ENCODE measurements around the gene MTHFSD. TPM values are rescaled to one million over a fixed set of nuclear protein-coding genes. Genes with fewer than 3 reads are reported as not detected.
"Not testable (repeated sequence)": the region's sequence is repeated elsewhere in the genome, so short reads cannot be mapped to it uniquely, and the experiment has no call there.

The MTHFSD gene
- total and polyA plus RNA-seq, 9 donors: 9.9 to 15.4 (median 12.3) TPM

- no peak for DNase-seq
- no peaks in the 10 kb centered on the region for H3K4me1 ChIP-seq (ENCODE audit: control insufficient read depth, insufficient read depth, low read length)
- H3K4me3 ChIP-seq (ENCODE audit: low read length): no peak overlapping the region
- H3K9me3 ChIP-seq (replicated peaks; ENCODE audit: control insufficient read depth, low read depth, low read length): no peaks in the 10 kb centered on the region
- H3K27me3 ChIP-seq (ENCODE audit: control insufficient read depth, insufficient read depth, low read length): peaks cover 69% of the 10 kb centered on the region
- no peak overlapping the region for H3K27ac ChIP-seq (ENCODE audit: low read length)
- no peaks in the 10 kb centered on the region for H3K36me3 ChIP-seq (ENCODE audit: control insufficient read depth, insufficient read depth, low read length)
- 64% methylated on average over 6 of the region's 10 CpGs for WGBS (ENCODE audit: insufficient coverage)
Observed at GRCh38 chr16:86595983-86596605, 41.1 kb upstream of the MTHFSD start.

GRCh38 chr16:86594721-86595120, 39.7 kb upstream of the MTHFSD start:
- Histone ChIP-seq H3K27ac (ENCODE audit: low read length) (no peak overlapping the region), H3K9me3 (replicated peaks; ENCODE audit: control insufficient read depth, low read depth, low read length) (no peaks in the 10 kb centered on the region), H3K27me3 (ENCODE audit: control insufficient read depth, insufficient read depth, low read length) (peaks cover 72% of the 10 kb centered on the region), H3K36me3 (ENCODE audit: control insufficient read depth, insufficient read depth, low read length) (no peaks in the 10 kb centered on the region), H3K4me3 (ENCODE audit: low read length) (no peak overlapping the region), H3K4me1 (ENCODE audit: control insufficient read depth, insufficient read depth, low read length) (no peaks in the 10 kb centered on the region)
- no CpG with 5 or more reads among the region's 8 CpGs for WGBS (ENCODE audit: insufficient coverage)
- no peak for DNase-seq

- no peak for DNase-seq
- H3K27me3 ChIP-seq (ENCODE audit: control insufficient read depth, insufficient read depth, low read length): peaks cover 69% of the 10 kb centered on the region
- no peaks in the 10 kb centered on the region for H3K9me3 ChIP-seq (replicated peaks; ENCODE audit: control insufficient read depth, low read depth, low read length)
- no peaks in the 10 kb centered on the region for H3K36me3 ChIP-seq (ENCODE audit: control insufficient read depth, insufficient read depth, low read length)
- H3K4me3 ChIP-seq (ENCODE audit: low read length): no peak overlapping the region
- no peaks in the 10 kb centered on the region for H3K4me1 ChIP-seq (ENCODE audit: control insufficient read depth, insufficient read depth, low read length)
- WGBS (ENCODE audit: insufficient coverage): 15% methylated on average over 4 of the region's 13 CpGs
- H3K27ac ChIP-seq (ENCODE audit: low read length): no peak overlapping the region
Observed at GRCh38 chr16:86593913-86594620, 39.0 kb upstream of the MTHFSD start.

- H3K27me3 ChIP-seq (ENCODE audit: control insufficient read depth, insufficient read depth, low read length): peaks cover 53% of the 10 kb centered on the region
- WGBS (ENCODE audit: insufficient coverage): 75% methylated on average over 3 of the region's 4 CpGs
- H3K27ac ChIP-seq (ENCODE audit: low read length): no peak overlapping the region
Observed at GRCh38 chr16:86591270-86591669, 36.2 kb upstream of the MTHFSD start.

GRCh38 chr16:86590501-86591144, 35.6 kb upstream of the MTHFSD start:
- Histone ChIP-seq H3K27ac (ENCODE audit: low read length) (no peak overlapping the region), H3K4me3 (ENCODE audit: low read length) (no peak overlapping the region), H3K9me3 (replicated peaks; ENCODE audit: control insufficient read depth, low read depth, low read length) (no peaks in the 10 kb centered on the region), H3K36me3 (ENCODE audit: control insufficient read depth, insufficient read depth, low read length) (no peaks in the 10 kb centered on the region), H3K4me1 (ENCODE audit: control insufficient read depth, insufficient read depth, low read length) (no peaks in the 10 kb centered on the region), H3K27me3 (ENCODE audit: control insufficient read depth, insufficient read depth, low read length) (peaks cover 51% of the 10 kb centered on the region)
- no peak for DNase-seq
- WGBS (ENCODE audit: insufficient coverage): 67% methylated on average over 2 of the region's 4 CpGs

More at GRCh38 chr16:86591270-86591669, 36.2 kb upstream of the MTHFSD start:
- Histone ChIP-seq H3K36me3 (ENCODE audit: control insufficient read depth, insufficient read depth, low read length) (no peaks in the 10 kb centered on the region), H3K9me3 (replicated peaks; ENCODE audit: control insufficient read depth, low read depth, low read length) (no peaks in the 10 kb centered on the region), H3K4me3 (ENCODE audit: low read length) (no peak overlapping the region), H3K4me1 (ENCODE audit: control insufficient read depth, insufficient read depth, low read length) (no peaks in the 10 kb centered on the region)
- no peak for DNase-seq

GRCh38 chr16:86587955-86588354, 32.9 kb upstream of the MTHFSD start:
- peaks cover 46% of the 10 kb centered on the region for H3K27me3 ChIP-seq (ENCODE audit: control insufficient read depth, insufficient read depth, low read length)
- DNase-seq; H3K4me3 ChIP-seq (ENCODE audit: low read length); H3K4me1 ChIP-seq (ENCODE audit: control insufficient read depth, insufficient read depth, low read length); H3K36me3 ChIP-seq (ENCODE audit: control insufficient read depth, insufficient read depth, low read length); H3K9me3 ChIP-seq (replicated peaks; ENCODE audit: control insufficient read depth, low read depth, low read length); H3K27ac ChIP-seq (ENCODE audit: low read length): not testable (repeated sequence)
- WGBS (ENCODE audit: insufficient coverage): 91% methylated on average over 3 of the region's 3 CpGs

GRCh38 chr16:86587487-86587886, 32.5 kb upstream of the MTHFSD start:
- H3K4me3 ChIP-seq (ENCODE audit: low read length): no peak overlapping the region
- H3K27ac ChIP-seq (ENCODE audit: low read length): no peak overlapping the region
- H3K27me3 ChIP-seq (ENCODE audit: control insufficient read depth, insufficient read depth, low read length): peaks cover 42% of the 10 kb centered on the region
- H3K36me3 ChIP-seq (ENCODE audit: control insufficient read depth, insufficient read depth, low read length): no peaks in the 10 kb centered on the region
- H3K9me3 ChIP-seq (replicated peaks; ENCODE audit: control insufficient read depth, low read depth, low read length): no peaks in the 10 kb centered on the region
- WGBS (ENCODE audit: insufficient coverage): 98% methylated on average over 3 of the region's 3 CpGs
- no peaks in the 10 kb centered on the region for H3K4me1 ChIP-seq (ENCODE audit: control insufficient read depth, insufficient read depth, low read length)
- no peak for DNase-seq

GRCh38 chr16:86585821-86586611, 31.0 kb upstream of the MTHFSD start:
- 55% methylated on average over 7 of the region's 10 CpGs for WGBS (ENCODE audit: insufficient coverage)
- no peak for DNase-seq
- peaks cover 45% of the 10 kb centered on the region for H3K27me3 ChIP-seq (ENCODE audit: control insufficient read depth, insufficient read depth, low read length)
- H3K36me3 ChIP-seq (ENCODE audit: control insufficient read depth, insufficient read depth, low read length): no peaks in the 10 kb centered on the region
- H3K4me3 ChIP-seq (ENCODE audit: low read length): no peak overlapping the region
- H3K9me3 ChIP-seq (replicated peaks; ENCODE audit: control insufficient read depth, low read depth, low read length): no peaks in the 10 kb centered on the region
- peak overlapping the region; percentile 44 for H3K27ac ChIP-seq (ENCODE audit: low read length)
- no peaks in the 10 kb centered on the region for H3K4me1 ChIP-seq (ENCODE audit: control insufficient read depth, insufficient read depth, low read length)

GRCh38 chr16:86584726-86585721, 30.0 kb upstream of the MTHFSD start:
- Histone ChIP-seq H3K27me3 (ENCODE audit: control insufficient read depth, insufficient read depth, low read length) (peaks cover 46% of the 10 kb centered on the region), H3K36me3 (ENCODE audit: control insufficient read depth, insufficient read depth, low read length) (no peaks in the 10 kb centered on the region), H3K4me1 (ENCODE audit: control insufficient read depth, insufficient read depth, low read length) (no peaks in the 10 kb centered on the region), H3K27ac (ENCODE audit: low read length) (no peak overlapping the region), H3K4me3 (ENCODE audit: low read length) (no peak overlapping the region), H3K9me3 (replicated peaks; ENCODE audit: control insufficient read depth, low read depth, low read length) (no peaks in the 10 kb centered on the region)
- 75% methylated on average over 11 of the region's 12 CpGs for WGBS (ENCODE audit: insufficient coverage)
- DNase-seq: no peak

Data from muscle of leg (tissue), 11 donors.